ENCODE measurements around the gene MNAT1. TPM values are rescaled to one million over a fixed set of nuclear protein-coding genes. Genes with fewer than 3 reads are reported as not detected.
"Not testable (repeated sequence)": the region's sequence is repeated elsewhere in the genome, so short reads cannot be mapped to it uniquely, and the experiment has no call there.

Gene MNAT1
- total RNA-seq, 2 donors from 2014 or later: 25.3 to 34.6 TPM

- DNase-seq (ENCODE audit: low spot score): no peak
- intact Hi-C loops (cut with DNase I): no loop called here
Measured at GRCh38 chr14:60732840-60733483, 1.6 kb upstream of the MNAT1 start.

- intact Hi-C loops (cut with DNase I): no loop called here
- no peak for DNase-seq (ENCODE audit: low spot score)
Measured at GRCh38 chr14:60735416-60735815, 855 bp downstream of the MNAT1 start.

- intact Hi-C loops (cut with DNase I): no loop called here
- DNase-seq (ENCODE audit: low spot score): no peak
Measured at GRCh38 chr14:60736494-60736893, 1.9 kb downstream of the MNAT1 start.

GRCh38 chr14:60738843-60739508, 4.4 kb downstream of the MNAT1 start:
- intact Hi-C loops (cut with DNase I): no loop called here
- no peak for DNase-seq (ENCODE audit: low spot score)

- intact Hi-C loops (cut with DNase I): no loop called here
- no peak for DNase-seq (ENCODE audit: low spot score)
Measured at GRCh38 chr14:60744566-60744965, 10.0 kb downstream of the MNAT1 start.

GRCh38 chr14:60753264-60754119, 18.9 kb downstream of the MNAT1 start:
- no peak for DNase-seq (ENCODE audit: low spot score)
- intact Hi-C loops (cut with DNase I): no loop called here

- no peak for DNase-seq (ENCODE audit: low spot score)
- intact Hi-C loops (cut with DNase I): no loop called here
Measured at GRCh38 chr14:60756847-60757246, 22.3 kb downstream of the MNAT1 start.

GRCh38 chr14:60757567-60758002, 23.0 kb downstream of the MNAT1 start:
- DNase-seq (ENCODE audit: low spot score): no peak
- intact Hi-C loops (cut with DNase I): no loop called here

- intact Hi-C loops (cut with DNase I): no loop called here
Measured at GRCh38 chr14:60758885-60759284, 24.3 kb downstream of the MNAT1 start.

GRCh38 chr14:60760209-60760608, 25.6 kb downstream of the MNAT1 start:
- DNase-seq (ENCODE audit: low spot score): no peak
- intact Hi-C loops (cut with DNase I): no loop called here

More at GRCh38 chr14:60758885-60759284, 24.3 kb downstream of the MNAT1 start:
- no peak for DNase-seq (ENCODE audit: low spot score)

GRCh38 chr14:60760644-60761364, 26.2 kb downstream of the MNAT1 start:
- no peak for DNase-seq (ENCODE audit: low spot score)
- intact Hi-C loops (cut with DNase I): no loop called here

- no peak for DNase-seq (ENCODE audit: low spot score)
- intact Hi-C loops (cut with DNase I): no loop called here
Measured at GRCh38 chr14:60768602-60769001, 34.0 kb downstream of the MNAT1 start.

GRCh38 chr14:60771117-60771516, 36.6 kb downstream of the MNAT1 start:
- no peak for DNase-seq (ENCODE audit: low spot score)
- intact Hi-C loops (cut with DNase I): no loop called here

- intact Hi-C loops (cut with DNase I): no loop called here
- no peak for DNase-seq (ENCODE audit: low spot score)
Measured at GRCh38 chr14:60773558-60773957, 39.0 kb downstream of the MNAT1 start.

- intact Hi-C loops (cut with DNase I): no loop called here
- DNase-seq (ENCODE audit: low spot score): no peak
Measured at GRCh38 chr14:60775296-60775695, 40.7 kb downstream of the MNAT1 start.

- intact Hi-C loops (cut with DNase I): no loop called here
- DNase-seq (ENCODE audit: low spot score): no peak
Measured at GRCh38 chr14:60777856-60778578, 43.5 kb downstream of the MNAT1 start.

GRCh38 chr14:60779745-60780514, 45.4 kb downstream of the MNAT1 start:
- DNase-seq (ENCODE audit: low spot score); intact Hi-C loops (cut with DNase I): not testable (repeated sequence)

- DNase-seq (ENCODE audit: low spot score); intact Hi-C loops (cut with DNase I): not testable (repeated sequence)
Measured at GRCh38 chr14:60780558-60780957, 46.0 kb downstream of the MNAT1 start.

All from posterior vena cava (tissue), 2 donors.